Astrocyte (in vitro differentiated cells and primary cell): ENCODE results near the gene THBS3. TPM values are rescaled to one million over a fixed set of nuclear protein-coding genes. Genes with fewer than 3 reads are reported as not detected.
A peak's percentile ranks its signal among the peaks of the same experiment; 100 is the strongest.

Source experiments
- DNase-seq: peaks from one replicate; pipeline ENCODE4 v3.0.0-alpha.2; 2010; ENCODE audit warnings: low read depth
- FAIRE-seq: peaks from 2 replicates; lab custom pipeline; 2011; peaks lifted over from hg19 to GRCh38; lab: Jason Lieb, UNC
- H2AFZ ChIP-seq: 2 replicates; pipeline ENCODE4 v1.6.0; 2012; ENCODE audit warnings: low read depth, low read length, inconsistent platforms
- H3K27ac ChIP-seq: 2 replicates; pipeline ENCODE4 v1.5.1; 2011; ENCODE audit warnings: low read depth, low read length, inconsistent platforms
- H3K27me3 ChIP-seq: 2 replicates; pipeline ENCODE4 v1.6.0; 2011; ENCODE audit warnings: low read length, inconsistent platforms; ENCODE audit not compliant: insufficient read depth
- H3K36me3 ChIP-seq: 2 replicates; pipeline ENCODE4 v1.5.1; 2011; ENCODE audit warnings: low read length, inconsistent platforms; ENCODE audit not compliant: insufficient read depth
- H3K4me1 ChIP-seq: 2 replicates; pipeline ENCODE4 v1.5.1; 2011; ENCODE audit warnings: low read length, inconsistent platforms; ENCODE audit not compliant: insufficient read depth
- H3K4me2 ChIP-seq: 2 replicates; pipeline ENCODE4 v1.6.0; 2012; ENCODE audit warnings: low read length, inconsistent platforms
- H3K4me3 ChIP-seq: 2 replicates; pipeline ENCODE4 v1.5.1; 2011; ENCODE audit warnings: low read depth, mild to moderate bottlenecking, low read length, inconsistent platforms; ENCODE audit not compliant: insufficient read depth
- H3K79me2 ChIP-seq: 2 replicates; pipeline ENCODE4 v1.6.0; 2012; ENCODE audit warnings: mild to moderate bottlenecking, low read length, inconsistent platforms; ENCODE audit not compliant: insufficient read depth
- H3K9ac ChIP-seq: 2 replicates; pipeline ENCODE4 v1.6.0; 2012; ENCODE audit warnings: mild to moderate bottlenecking, low read length, inconsistent platforms
- H3K9me3 ChIP-seq: 2 replicates; pipeline ENCODE4 v1.5.1; 2012; ENCODE audit warnings: low read depth, mild to moderate bottlenecking, low read length, inconsistent platforms; ENCODE audit not compliant: insufficient read depth
- H4K20me1 ChIP-seq: 2 replicates; pipeline ENCODE4 v1.6.0; 2012; ENCODE audit warnings: low read length, inconsistent platforms; ENCODE audit not compliant: insufficient read depth
- H3K27ac Mint-ChIP-seq: one replicate; pipeline ENCODE4 v1.8.0; 2021; ENCODE audit warnings: mild to moderate bottlenecking, mixed read lengths; ENCODE audit not compliant: unreplicated experiment
- H3K27me3 Mint-ChIP-seq: one replicate; pipeline ENCODE4 v1.8.0; 2021; ENCODE audit warnings: low read depth, mixed read lengths; ENCODE audit not compliant: unreplicated experiment
- H3K36me3 Mint-ChIP-seq: one replicate; pipeline ENCODE4 v1.8.0; 2021; ENCODE audit warnings: low read depth, mixed read lengths; ENCODE audit not compliant: unreplicated experiment
- H3K4me1 Mint-ChIP-seq: one replicate; pipeline ENCODE4 v1.8.0; 2021; ENCODE audit warnings: low read depth, mixed read lengths; ENCODE audit not compliant: unreplicated experiment
- H3K4me3 Mint-ChIP-seq: one replicate; pipeline ENCODE4 v1.8.0; 2021; ENCODE audit warnings: mild to moderate bottlenecking, moderate library complexity, mixed read lengths; ENCODE audit not compliant: unreplicated experiment
- H3K9me3 Mint-ChIP-seq: one replicate; pipeline ENCODE4 v1.8.0; 2021; ENCODE audit warnings: mild to moderate bottlenecking, mixed read lengths; ENCODE audit not compliant: unreplicated experiment
- EZH2 ChIP-seq: IDR thresholded peaks from 2 replicates; pipeline ENCODE4 v1.6.1; 2012; ENCODE audit warnings: mild to moderate bottlenecking, low read length, inconsistent platforms; ENCODE audit not compliant: insufficient read depth
- total RNA-seq: library from RNA; stranded (reverse); gene quantifications from 2 replicates; pipeline ENCODE4 v1.2.1, GENCODE V29; 2021
- TF ChIP-seq, protein P1 (sequence below): IDR thresholded peaks from 2 replicates; pipeline ENCODE4 v1.5.1; 2011; ENCODE audit warnings: low read depth, mild to moderate bottlenecking, inconsistent platforms, low read length, moderate library complexity; ENCODE audit not compliant: insufficient read depth

THBS3 gene
- total RNA-seq, 1 donor from 2014 or later, result 153 TPM

DNA sequence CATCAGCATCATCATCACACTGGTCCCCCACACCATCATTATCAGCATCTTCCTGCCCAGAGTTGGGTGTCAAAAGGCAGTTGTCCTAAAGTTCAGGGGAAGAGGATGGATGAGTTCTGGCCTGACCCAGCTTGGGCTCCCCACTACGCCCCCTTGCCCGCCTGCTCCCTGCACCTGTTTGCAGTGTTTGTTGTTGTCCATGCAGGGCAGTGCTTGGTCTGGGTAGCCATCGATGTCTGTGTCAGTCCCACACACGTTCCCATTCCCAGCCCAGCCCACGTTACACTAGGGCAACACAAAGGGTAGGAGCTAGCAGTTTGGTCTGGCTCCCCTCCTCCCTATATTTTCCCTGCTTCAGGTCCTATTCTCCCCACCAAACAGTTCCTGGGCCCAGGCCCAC is 6.8 kb downstream of the THBS3 start:
- peaks cover 40% of the 10 kb centered on the region for H3K36me3 Mint-ChIP-seq
- H4K20me1 ChIP-seq, result peaks cover 39% of the 10 kb centered on the region
- no peak for TF ChIP-seq EZH2
- TF ChIP-seq, protein P1, sequence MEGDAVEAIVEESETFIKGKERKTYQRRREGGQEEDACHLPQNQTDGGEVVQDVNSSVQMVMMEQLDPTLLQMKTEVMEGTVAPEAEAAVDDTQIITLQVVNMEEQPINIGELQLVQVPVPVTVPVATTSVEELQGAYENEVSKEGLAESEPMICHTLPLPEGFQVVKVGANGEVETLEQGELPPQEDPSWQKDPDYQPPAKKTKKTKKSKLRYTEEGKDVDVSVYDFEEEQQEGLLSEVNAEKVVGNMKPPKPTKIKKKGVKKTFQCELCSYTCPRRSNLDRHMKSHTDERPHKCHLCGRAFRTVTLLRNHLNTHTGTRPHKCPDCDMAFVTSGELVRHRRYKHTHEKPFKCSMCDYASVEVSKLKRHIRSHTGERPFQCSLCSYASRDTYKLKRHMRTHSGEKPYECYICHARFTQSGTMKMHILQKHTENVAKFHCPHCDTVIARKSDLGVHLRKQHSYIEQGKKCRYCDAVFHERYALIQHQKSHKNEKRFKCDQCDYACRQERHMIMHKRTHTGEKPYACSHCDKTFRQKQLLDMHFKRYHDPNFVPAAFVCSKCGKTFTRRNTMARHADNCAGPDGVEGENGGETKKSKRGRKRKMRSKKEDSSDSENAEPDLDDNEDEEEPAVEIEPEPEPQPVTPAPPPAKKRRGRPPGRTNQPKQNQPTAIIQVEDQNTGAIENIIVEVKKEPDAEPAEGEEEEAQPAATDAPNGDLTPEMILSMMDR, result no peak
- no peak overlapping the region for H3K27ac Mint-ChIP-seq
- no peak overlapping the region for H2AFZ ChIP-seq
- no peaks in the 10 kb centered on the region for H3K27me3 Mint-ChIP-seq
- peak overlapping the region; percentile 54 for H3K4me3 Mint-ChIP-seq
- no peaks in the 10 kb centered on the region for H3K27me3 ChIP-seq
- DNase-seq, result no peak
- H3K4me2 ChIP-seq, result no peak overlapping the region
- FAIRE-seq, result no peak
- H3K79me2 ChIP-seq, result peaks cover 16% of the 10 kb centered on the region
- H3K4me1 ChIP-seq, result peaks cover 8% of the 10 kb centered on the region
- H3K27ac ChIP-seq, result no peak overlapping the region
- peaks cover 2% of the 10 kb centered on the region for H3K9me3 Mint-ChIP-seq
- H3K9me3 ChIP-seq, result no peaks in the 10 kb centered on the region
- H3K36me3 ChIP-seq, result peaks cover 5% of the 10 kb centered on the region
- H3K4me3 ChIP-seq, result no peak overlapping the region
- peaks cover 9% of the 10 kb centered on the region for H3K4me1 Mint-ChIP-seq
- no peak overlapping the region for H3K9ac ChIP-seq

DNA sequence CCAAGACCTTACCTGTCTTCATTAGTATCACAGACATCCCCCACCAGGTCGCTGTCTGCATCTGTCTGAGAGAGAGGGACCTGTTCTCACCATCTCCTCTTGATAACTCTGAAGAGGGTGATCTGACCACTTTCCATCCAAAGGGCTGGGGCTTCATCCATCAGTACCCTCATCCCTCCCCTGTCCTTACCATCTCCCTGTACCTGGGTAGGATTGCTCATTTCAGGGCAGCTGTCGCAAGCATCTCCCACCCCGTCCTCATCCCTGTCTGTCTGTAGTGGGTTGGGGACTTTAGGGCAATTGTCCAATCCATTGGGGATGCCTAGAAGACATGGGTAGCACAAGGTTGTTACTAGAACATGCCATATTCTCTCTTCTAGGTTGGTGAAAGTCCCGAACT is 7.9 kb downstream of the THBS3 start:
- peaks cover 35% of the 10 kb centered on the region for H4K20me1 ChIP-seq
- Mint-ChIP-seq H3K27ac (no peak overlapping the region), H3K4me1 (peaks cover 13% of the 10 kb centered on the region), H3K27me3 (no peaks in the 10 kb centered on the region), H3K36me3 (peaks cover 37% of the 10 kb centered on the region), H3K9me3 (peaks cover 2% of the 10 kb centered on the region), H3K4me3 (peak overlapping the region; percentile 2)
- DNase-seq (no peak), FAIRE-seq (no peak)
- H3K36me3 ChIP-seq, result peaks cover 5% of the 10 kb centered on the region
- no peak overlapping the region for H3K4me3 ChIP-seq
- H3K9ac ChIP-seq, result no peak overlapping the region
- H3K4me1 ChIP-seq, result peaks cover 14% of the 10 kb centered on the region
- H3K27ac ChIP-seq, result no peak overlapping the region
- TF ChIP-seq, protein P1, result no peak
- no peak for TF ChIP-seq EZH2
- no peaks in the 10 kb centered on the region for H3K9me3 ChIP-seq
- no peak overlapping the region for H3K4me2 ChIP-seq
- peaks cover 18% of the 10 kb centered on the region for H3K79me2 ChIP-seq
- H3K27me3 ChIP-seq, result no peaks in the 10 kb centered on the region
- H2AFZ ChIP-seq, result no peak overlapping the region

DNA sequence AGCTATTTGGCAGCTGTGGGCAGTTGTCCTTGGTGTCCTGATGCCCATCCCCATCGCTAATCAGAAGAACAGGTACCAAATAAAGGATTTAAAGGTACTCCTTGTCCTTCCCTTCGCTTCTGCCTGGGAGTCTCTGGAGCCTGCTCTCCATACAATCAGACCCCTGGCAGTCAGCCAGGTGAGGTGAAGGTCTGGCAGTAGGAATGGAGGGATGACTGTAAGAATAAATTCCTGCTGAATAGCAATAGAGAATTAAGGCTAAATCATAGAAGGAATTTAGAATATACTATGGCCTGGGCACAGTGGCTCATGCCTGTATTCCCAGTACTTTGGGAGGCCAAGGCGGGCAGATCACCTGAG is 9.2 kb downstream of the THBS3 start:
- Mint-ChIP-seq H3K4me3 (no peak overlapping the region), H3K27ac (no peak overlapping the region), H3K9me3 (peaks cover 2% of the 10 kb centered on the region), H3K4me1 (peaks cover 22% of the 10 kb centered on the region), H3K36me3 (peaks cover 34% of the 10 kb centered on the region), H3K27me3 (no peaks in the 10 kb centered on the region)
- H4K20me1 ChIP-seq, result peaks cover 30% of the 10 kb centered on the region
- no peak overlapping the region for H3K27ac ChIP-seq
- no peak overlapping the region for H2AFZ ChIP-seq
- no peak for FAIRE-seq
- TF ChIP-seq EZH2, result no peak
- TF ChIP-seq, protein P1, result no peak
- H3K9ac ChIP-seq, result no peak overlapping the region
- no peaks in the 10 kb centered on the region for H3K27me3 ChIP-seq
- H3K79me2 ChIP-seq, result peaks cover 18% of the 10 kb centered on the region
- no peak overlapping the region for H3K4me3 ChIP-seq
- peaks cover 25% of the 10 kb centered on the region for H3K4me1 ChIP-seq
- no peak overlapping the region for H3K4me2 ChIP-seq
- DNase-seq, result no peak
- peaks cover 5% of the 10 kb centered on the region for H3K36me3 ChIP-seq
- no peaks in the 10 kb centered on the region for H3K9me3 ChIP-seq
